A204.1 (cell line): ENCODE measurements around the gene SH3D19.

ENCODE experiments used
- FAIRE-seq: peaks from 2 replicates; lab custom pipeline; 2012; peaks lifted over from hg19 to GRCh38; lab: Jason Lieb, UNC

The SH3D19 gene

DNA sequence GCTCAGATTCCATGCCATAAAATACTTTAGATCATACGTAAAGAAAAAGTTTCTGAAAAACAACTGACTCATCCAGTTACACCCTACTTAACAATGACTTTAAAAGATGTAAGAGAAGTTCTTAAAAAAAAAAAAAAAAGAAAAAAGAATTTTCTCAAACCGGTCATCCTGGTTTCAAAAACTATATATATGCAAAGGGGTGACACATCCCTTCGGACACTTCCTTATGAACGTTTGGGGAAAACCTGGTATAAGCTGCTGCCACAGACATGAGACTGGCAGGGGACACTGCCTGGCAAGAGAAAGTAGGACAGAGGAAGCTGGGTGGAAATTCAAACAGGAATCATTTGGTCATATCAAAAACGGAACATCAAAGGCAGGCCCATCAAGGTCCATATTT, 129.6 kb downstream of the SH3D19 start:
- FAIRE-seq = no peak

DNA sequence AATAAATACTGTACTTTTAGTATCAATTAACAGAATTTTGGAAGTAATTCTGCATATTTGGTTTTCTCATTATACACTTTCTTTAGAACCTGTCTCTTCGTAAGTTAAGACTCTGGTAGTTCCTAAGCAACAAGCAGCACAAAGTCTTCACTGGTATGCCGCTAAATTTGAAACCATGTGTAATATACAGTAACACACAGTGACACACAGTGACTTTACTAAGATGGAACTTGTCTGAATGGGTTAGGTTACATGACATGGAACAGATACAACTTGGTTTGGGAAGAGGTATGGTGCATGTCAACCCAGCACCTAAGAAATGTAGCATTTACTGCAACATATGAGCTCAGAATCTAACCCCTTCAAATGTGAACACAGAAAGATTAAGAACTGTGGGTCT, 132.0 kb downstream of the SH3D19 start:
- FAIRE-seq = no peak

DNA sequence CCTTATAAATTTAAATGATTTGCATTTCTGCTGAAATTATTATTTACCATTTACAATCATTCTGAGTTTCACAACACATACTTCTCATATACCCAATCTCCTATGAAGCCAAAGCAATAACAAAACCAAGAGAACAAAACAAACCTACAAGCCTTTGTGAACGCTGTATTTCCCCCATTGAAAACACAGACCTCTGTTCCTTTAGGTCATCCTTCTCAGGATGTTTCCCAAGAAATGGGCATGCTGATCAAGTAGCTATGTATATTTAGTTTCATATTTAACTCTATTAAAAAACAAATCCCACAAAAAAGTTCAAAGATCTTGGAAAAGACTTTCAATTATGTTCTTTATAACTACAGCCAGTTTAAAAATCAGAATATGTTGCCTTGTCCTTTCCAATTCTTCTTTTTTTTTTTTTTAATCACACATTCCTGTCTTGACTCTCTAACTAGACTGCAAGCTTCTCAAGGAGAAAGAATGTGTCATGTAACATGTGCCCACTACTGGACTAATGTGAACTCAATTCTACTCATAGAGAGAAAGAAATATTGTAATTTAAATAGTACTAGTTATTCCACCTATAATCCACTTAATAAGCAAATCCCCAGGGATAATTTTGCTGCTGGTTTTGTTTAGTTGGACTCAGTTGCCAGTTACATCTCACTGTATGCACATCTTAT, 132.7 kb downstream of the SH3D19 start:
- no peak for FAIRE-seq

DNA sequence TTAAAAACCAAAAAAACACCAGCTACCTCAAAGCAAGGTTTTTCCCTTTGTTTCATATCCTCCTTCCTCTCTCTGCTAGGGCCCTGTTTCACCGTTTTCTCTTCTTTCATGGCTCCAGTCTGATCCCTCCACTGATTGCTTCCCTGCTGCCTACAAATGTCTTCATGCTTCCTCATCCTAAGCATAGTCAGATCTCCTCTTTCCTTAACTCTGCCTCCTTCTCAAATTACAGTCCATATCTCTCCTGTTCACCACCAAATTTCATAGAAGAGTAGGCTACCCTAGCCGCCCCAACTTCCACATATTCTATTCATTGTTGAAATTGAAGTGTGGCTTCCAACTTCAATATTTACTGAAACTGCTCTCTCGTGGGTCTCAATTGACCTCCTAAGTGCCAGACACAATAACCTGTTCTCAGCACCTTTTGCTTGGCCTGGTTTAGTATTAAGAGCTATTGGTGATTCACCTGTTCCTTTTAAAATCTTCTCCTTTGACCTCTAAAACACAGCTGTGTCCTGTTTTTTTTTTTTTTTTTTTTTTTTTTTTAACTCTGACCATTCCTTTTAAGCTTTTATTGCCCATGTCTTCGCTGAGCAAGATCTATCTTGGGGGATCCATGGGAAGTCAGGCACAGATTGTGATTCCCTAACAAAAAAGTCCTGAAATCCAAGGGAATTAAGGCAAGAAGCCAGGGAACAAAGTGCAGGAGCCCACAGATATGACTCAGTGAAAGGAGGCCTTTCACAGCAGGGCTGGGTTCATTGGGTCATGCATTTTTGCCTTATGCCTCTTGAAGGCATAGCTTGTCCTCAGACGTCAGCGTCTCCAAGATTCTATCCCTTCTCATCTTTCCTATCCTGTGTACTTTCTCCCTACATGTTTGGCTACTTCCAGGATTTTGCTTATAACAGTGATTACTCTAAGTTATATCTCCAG, 140.6 kb downstream of the SH3D19 start:
- FAIRE-seq = no peak

DNA sequence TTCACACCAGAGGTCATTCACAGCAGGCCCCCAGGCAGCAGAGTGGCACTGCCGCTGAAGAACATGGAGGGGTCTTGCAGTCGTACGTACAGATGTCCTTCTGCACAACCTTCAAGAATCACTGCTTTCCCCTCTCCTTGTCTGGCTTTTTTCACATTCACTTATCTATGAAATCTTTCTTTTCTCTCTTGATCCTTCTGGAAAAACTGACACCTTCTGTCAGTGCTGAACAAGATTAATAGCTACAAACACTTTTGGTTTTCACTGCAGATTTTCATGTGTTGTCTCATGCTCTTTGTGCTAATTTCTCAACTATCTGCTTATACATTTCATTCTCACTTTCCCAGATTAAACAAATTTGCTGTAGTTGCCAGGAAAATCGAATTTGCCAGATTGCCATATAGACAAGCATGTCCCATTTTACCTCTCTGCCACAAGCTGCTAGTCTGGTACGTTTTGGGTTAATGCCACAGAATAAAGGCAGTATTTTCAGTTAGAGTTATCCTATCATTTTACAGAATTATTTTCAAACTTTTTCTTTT, 142.9 kb downstream of the SH3D19 start:
- no peak for FAIRE-seq

DNA sequence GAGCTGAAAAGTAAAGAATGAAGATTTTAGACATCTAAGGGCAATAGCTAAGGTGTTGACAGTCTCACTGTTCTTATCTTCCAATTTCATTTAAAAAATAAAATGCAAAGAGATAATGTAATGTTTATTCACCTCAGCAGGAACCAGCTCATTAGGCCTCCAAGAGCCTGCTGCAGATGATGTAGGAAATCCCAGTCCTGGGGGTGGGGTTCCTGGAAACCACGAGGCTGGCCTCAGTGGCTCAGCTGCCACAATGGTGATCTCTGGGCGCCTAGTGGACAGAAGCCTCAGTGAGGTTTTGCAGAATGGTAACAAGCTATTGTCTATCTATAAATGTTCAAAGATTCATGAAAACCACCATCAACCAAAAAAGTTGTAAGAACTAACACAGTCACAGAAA, 148.7 kb downstream of the SH3D19 start:
- FAIRE-seq = no peak

DNA sequence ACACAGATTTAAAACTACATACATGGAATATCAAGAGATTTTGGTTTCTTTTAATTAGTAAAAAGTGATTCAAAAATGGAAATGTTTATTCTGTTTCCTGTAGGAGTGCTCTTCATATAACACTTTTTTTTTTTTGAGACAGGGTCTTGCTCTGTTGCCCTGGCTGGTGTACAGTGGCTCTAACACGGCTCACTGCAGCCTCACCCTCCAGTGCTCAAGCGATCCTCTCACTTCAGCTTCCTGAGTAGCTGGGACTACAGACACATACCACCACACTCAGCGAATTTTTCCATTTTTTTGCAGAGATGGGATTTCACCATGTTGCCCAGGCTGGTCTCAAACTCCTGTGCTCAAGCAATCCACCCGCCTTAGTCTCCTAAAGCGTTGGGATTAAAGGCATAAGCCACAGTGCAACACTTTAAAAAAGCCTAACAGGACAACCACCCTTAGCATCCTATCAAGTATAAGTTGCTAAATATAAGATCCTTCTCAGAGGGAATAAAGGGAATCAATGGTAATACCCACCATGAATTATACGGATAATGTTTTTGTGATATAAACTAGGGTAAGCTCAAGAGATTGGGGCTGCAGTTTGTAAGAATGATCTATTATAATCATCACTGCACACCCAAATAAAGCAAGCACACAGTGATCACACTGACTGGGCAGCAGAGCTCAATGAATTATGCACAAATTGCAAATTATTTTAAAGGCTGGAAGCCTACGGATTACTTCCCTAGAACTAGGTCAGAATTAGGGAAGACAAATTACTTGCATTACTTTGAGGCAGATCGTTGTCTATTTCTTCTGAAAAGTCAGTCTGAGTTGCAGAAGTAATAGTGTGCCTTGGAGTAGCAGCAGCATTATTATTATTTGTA, 149.4 kb downstream of the SH3D19 start:
- FAIRE-seq = no peak

DNA sequence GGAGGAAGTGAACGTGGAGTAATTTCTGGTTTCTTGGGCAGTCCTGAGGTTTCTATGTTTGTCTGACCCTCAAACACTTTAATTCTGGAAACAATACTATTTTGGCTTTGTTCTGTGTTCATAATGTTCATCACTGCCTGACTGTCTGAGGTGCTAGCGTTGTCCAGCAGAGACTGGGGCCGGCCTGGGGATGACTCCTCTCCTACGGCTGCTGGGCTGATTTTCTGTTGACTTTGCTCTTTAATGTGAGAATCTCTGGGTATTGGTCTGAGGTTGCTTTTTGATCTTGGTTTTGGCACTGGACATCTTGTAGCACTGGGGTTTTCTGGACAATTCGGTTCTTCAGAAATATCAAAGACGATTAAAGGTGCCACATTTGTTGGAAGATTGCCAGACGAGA, 150.2 kb downstream of the SH3D19 start:
- FAIRE-seq = no peak

DNA sequence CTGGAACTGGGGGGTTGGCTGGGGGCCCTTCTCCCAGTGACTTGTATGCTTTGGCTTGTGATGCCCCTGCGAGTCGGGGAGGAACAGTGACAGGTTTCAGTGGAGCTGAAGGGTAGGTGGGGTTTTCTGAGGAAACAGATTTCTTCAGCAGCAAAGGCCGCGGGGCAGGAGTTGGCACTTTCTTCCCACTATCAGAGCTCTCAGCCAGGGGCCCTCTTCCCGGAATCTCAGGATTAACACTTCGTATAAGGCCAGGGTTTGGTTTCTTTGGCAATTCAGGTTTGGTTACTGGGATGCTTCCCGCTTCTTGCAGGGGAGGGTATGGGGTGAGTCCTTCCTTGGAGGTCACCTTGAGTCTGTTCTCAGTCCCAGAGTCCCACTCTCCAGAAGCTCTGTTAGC, 150.6 kb downstream of the SH3D19 start:
- no peak for FAIRE-seq

DNA sequence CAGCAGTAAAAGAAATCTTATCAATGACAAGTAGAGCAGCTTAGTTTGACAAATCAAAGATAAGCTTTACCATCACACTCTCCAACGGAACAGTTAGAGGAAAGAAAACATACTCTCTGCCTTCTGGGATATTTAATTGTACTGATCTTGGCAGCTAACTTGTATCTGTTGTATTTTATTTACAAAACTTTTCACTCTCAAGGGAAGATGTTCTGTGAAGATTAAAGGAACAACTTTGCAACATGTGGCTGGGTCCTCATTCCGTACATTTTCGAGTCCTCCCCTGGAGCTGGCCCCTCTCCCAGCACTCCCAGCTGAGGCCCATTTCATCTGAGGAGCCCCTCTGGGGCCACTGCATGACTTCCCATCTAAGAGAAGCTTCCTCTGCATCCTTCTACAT, 151.5 kb downstream of the SH3D19 start:
- no peak for FAIRE-seq

DNA sequence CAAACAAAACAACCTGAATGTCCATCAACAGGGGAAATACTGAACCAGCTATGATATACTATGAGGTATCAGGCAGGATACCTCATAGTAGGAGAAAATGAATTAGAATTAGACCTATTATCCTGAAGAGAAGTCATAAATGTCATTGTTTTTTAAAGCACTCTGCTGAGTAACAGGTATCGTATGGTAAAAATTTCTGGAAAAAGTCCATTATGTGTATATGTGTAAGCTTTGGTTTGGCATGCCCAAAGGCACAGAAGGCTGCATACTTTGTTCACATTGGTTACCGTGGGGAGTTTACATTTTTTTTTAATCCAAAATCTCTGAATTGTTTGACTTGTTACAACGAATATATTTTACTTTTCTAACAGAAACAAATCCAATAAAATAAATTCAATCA, 155.5 kb downstream of the SH3D19 start:
- FAIRE-seq = no peak

DNA sequence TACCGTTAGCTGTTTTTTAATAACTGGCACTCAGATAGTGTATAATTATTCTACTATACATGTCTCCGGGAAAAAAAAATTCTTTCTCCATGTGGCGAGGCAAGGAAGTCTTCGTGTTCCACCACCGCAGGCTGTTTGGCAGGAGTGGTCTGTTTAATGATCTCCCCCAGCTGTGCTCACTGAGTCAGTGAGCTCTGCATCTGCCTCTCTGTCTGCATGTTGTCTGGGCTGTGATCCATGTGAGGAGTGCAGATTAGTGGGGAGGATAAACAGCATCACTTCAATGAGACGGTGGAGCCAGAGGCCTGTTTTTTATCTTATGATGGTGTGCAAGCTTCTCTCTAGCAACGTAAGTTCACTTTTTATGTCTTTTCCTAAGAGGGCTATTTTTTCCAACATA, 156.2 kb downstream of the SH3D19 start:
- FAIRE-seq = no peak

DNA sequence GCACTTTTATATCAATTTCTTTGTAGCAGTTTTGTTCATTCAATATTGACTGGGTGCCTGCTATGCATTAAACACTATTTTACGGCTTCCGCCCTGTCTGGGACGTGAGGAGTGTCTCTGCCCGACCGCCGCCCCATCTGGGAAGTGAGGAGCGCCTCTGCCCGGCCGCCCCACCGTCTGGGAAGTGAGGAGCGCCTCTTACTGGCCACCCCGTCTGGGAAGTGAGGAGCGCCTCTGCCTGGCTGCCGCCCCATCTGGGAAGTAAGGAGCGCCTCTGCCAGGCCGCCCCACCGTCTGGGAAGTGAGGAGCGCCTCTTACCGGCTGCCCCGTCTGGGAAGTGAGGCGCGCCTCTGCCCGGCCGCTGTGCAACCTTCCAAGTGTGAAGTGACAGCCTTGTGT, 157.8 kb downstream of the SH3D19 start:
- no peak for FAIRE-seq

DNA sequence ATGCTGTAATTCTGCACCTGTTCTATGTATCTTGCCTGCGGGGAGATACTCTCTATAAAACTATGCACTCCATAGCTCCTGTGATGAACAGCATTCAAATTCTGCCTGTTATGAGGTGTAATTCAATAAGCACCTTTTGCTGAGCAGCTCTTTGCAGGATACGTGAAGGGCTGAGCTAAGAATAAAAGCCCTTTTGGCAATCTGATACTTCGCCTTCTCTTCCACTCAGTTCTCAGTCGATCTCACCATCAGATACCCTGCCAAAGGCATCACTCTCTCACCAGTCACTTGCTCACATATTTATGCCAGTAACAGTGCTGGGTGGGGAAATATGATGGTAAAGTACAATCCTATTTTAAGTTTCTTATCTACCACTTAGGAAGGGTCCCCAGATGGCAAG, 158.8 kb downstream of the SH3D19 start:
- no peak for FAIRE-seq

DNA sequence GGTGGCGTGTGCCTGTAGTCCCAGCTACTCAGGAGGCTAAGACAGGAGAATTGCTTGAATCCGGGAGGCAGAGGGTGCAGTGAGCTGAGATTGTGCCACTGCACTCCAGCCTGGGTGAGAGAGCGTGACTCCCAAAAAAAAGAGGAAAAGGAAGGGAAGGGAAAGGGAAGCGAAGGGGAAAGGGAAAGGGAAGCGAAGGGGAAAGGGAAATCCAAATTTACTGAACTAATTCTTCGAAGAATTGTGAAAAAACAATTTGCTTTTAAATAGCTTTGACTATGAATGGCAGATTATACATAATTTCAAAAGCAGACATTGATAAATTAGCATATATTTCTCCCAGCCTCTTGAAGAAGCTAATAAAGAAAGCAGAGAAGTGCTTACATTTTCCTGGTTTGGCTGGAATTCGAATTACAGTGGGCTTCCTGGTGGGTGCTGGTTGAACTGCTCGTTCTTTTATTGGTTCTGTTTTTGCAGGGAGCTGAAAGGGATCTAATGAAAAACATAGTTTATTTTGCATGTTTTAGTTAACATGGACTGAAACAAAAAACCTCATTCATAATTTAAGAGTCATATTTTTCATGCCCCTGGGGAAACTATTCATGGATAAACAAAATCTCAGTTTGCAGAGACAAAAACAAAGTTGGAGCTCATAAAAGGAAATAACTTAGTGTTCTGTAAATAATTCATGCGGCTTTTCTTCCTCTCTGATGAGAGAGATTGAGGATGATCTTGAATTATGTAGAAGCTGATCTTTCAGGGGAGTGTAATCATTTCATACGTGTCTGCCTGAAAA, 160.0 kb downstream of the SH3D19 start:
- no peak for FAIRE-seq

DNA sequence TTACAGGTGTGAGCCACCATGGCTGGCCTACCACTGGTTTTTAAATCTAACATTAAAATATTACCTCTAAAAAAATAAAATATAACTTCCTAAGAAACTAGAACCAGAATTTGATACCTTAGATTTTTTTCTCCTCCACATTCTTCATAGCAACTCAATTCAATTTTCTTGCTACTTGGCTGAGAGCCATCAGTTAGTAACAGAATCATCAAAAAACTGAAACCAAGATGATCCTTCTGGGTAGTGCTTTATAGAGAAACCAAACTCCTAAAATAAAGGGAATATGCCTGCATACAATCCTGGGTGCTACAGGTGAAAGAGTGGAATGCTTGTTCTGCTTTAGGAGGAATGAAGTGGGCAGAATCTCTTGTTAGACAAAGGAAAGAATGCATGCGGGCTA, 161.6 kb downstream of the SH3D19 start:
- no peak for FAIRE-seq

DNA sequence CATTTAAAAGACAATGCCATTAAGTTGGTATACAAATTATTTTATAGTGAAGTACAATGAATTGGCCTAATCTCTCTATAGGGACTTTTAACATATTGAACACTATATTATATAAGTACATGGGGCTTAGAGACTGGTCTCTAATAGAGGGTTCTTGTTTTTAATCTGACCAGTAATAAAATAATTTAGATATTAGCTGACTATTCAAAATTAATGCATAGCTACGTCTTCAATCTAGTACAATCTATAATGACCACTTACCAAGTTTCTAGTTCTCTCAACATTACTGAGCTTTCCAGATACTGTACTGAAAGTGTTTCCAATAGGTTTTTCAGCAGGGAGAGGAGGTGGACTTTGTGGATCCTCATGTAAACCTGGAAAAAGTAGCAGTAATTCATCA, 166.4 kb downstream of the SH3D19 start:
- FAIRE-seq = no peak

DNA sequence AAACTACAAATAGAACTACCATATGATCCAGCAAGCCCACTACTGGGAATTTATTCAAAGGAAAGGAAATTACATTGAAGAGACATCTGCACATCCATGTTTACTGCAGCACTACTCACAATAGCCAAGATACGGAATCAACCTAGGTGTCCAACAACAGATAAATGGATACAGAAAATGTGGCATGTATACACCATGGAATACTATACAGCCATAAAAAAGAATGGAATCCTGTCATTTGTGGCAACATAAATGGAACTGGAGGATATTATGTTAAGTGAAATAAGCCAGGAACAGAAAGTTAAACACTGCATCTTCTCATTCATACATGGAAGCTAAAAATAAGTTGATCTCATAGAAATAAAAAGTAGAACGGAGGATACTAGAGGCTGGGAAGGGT, 167.9 kb downstream of the SH3D19 start:
- FAIRE-seq = no peak

DNA sequence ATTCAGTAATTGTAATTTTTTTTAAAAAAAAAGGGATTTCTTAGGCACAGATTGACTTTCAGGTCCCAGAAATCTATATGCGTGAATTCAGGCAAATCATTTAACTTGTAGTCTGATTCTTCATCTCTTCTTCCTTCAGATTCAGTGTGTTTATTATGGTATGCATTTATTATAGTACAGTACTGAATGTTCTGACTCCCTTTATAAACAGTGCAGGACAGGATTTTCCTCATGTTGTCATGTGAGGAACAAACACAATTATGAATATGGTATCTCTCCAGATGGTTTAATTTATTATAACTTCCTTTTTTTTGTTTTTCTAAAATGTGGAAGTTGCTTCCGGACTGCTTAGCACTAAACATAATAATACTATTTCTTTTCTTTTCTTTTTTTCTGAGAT, 171.8 kb downstream of the SH3D19 start:
- no peak for FAIRE-seq

DNA sequence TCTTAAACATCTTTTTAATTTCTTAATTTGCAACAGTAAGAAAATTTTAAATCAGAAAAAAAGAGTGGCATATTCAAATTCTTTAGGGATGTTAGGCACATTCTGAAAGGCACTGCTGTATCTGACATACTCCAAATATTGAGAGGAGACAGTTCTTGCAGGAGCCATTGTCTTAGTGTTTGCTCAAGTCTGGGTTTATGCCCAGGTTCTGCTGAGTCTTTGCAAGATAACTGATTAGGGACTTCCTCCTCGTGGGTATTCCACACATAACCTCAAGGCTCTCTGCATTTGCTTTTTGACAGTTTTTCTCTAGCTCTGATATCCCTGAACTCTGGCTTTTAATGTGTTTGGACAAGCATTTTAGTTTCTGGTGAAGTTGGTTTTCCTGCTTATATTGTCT, 173.4 kb downstream of the SH3D19 start:
- FAIRE-seq = no peak

DNA sequence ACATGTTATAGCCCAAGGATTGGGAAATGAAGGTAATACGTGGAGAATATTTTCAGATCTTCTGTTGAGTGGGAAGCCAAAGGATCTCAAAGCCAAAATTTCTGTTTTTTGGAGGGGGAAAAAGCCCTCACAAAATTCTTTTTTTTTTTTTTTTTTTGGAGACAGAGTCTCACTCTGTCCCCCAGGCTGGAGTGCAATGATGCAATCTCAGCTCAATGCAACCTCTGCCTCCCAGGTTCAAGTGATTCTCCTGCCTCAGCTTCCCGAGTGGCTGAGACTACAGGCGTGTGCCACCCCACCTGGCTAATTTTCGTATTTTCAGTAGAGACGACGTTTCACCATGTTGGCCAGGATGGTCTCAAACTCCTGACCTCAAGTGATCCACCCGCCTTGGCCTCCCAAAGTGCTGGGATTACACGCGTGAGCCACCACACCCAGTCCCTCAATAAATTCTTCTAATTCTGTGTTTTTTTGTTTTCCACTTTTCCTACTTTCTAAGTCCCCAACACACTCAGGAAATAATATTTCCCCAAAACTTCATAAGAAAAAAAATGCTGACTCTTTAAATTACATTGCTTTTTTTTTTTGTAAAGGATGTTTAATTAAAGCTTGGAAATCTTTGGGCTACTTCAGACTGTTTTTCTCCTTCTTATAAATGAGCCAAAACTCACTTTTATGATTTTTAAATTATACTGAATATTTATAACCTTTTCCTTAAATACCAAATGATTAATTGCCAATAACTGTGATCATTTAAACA, 174.4 kb downstream of the SH3D19 start:
- FAIRE-seq = no peak
